ENCODE data around the gene DZANK1. TPM values are rescaled to one million over a fixed set of nuclear protein-coding genes. Genes with fewer than 3 reads are reported as not detected.
"Not testable (repeated sequence)": the region's sequence is repeated elsewhere in the genome, so short reads cannot be mapped to it uniquely, and the experiment has no call there.

DZANK1 gene
- total RNA-seq, 1 donor from 2014 or later, result 1.7 TPM

GRCh38 chr20:18375551-18375950 lies 91.3 kb downstream of the DZANK1 start:
- DNase-seq, result not testable (repeated sequence)

DNA sequence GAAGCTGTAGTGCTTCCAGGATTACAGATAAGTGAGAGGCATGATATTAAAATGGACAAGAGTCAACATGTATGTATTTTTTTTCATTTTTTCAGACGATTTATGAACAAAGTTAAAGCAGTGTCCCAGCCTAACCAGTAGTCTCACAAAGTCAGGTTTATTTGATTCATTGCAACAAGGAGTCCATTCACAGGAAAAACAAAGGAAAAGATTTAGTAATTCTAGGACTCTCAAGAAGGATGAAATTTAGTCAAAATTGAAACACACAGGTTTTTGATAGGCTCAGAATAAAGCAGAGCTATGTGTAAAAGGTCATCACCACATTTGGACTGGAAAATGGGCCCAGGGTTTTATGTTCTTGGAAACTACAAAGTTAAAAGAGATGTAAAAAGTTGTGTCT lies 94.5 kb downstream of the DZANK1 start:
- no peak for DNase-seq

DNA sequence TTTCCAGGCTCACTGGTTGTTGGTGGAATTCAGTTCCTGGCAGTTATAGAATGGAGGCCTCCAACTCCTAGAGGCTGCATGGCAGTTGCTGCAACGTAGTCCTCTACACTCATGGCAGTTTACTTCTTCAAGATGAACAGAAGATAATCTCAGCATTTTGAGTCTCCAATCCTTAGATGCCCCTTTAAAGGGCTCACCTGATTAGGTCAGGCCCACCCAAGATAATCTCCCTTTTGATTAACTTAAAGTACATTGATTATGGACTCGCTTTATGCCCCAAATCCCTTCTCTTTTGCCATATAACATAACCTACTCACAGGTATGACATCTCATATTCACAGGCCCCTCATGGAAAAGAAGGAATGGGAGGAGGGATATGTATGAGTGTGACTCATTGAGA lies 102.1 kb downstream of the DZANK1 start:
- no peak for DNase-seq

- DNase-seq, result no peak
Measured at GRCh38 chr20:18363708-18364107, 103.1 kb downstream of the DZANK1 start.

- no peak for DNase-seq
Measured at GRCh38 chr20:18362916-18363315, 103.9 kb downstream of the DZANK1 start.

- DNase-seq, result no peak
Measured at GRCh38 chr20:18361678-18362077, 105.2 kb downstream of the DZANK1 start.

GRCh38 chr20:18360635-18361034 lies 106.2 kb downstream of the DZANK1 start:
- DNase-seq, result no peak

DNA sequence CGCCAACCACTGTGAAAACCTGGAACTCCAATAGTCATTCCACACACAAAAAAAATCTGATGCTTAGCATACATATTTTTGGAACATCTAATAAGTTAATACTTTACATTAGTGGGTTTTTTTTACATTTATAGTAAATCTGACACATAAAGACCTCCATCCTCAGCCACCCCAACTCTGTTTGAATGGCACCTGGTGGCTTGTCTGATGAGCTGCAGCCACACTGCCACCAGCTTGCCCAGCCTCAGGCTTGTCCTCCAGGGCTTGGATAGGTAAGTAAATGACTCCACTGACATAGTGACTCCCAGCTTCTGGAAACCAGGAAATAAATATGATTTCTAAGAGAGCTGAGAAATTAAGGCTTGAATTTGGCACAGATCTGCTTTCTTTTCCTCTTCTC lies 107.0 kb downstream of the DZANK1 start:
- no peak for DNase-seq

DNA sequence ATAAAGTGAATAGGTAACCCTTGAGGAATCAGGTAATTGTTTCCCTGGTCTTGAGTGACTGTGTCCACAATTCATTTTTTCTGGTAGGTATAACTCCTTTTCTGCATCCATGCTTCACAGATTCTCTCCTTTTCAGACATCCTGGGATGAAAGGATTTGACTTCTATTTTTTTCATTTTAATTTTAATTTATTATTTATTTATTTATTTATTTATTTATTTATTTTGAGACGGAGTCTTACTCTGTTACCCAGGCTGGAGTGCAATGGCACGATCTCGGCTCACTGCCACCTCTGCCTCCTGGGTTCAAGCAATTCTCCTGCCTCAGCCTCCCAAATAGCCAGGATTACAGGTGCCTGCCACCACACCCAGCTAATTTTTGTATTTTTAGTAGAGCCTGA lies 117.1 kb downstream of the DZANK1 start:
- not testable (repeated sequence) for DNase-seq

Small RNA genes lying within 50 kb of the gene (small RNA-seq; reads per million reads assigned to genes)
- gene MIR3192 (ENCODE audit: low replicate concordance) (not detected), gene RNA5SP476 (ENCODE audit: low replicate concordance) (not detected)

Other genes with a start within 250 kb of the DZANK1 start
- 20.4 TPM for gene ZNF133, start 178.5 kb downstream of the DZANK1 start, total RNA-seq
- gene POLR3F, start 360 bp upstream of the DZANK1 start, total RNA-seq, result 11.8 TPM
- gene RBBP9, start 30.2 kb upstream of the DZANK1 start, total RNA-seq, result 11.7 TPM
- 35.6 TPM for gene SEC23B, start 40.9 kb upstream of the DZANK1 start, total RNA-seq
- 79.3 TPM for gene SMIM26, start 100.4 kb upstream of the DZANK1 start, total RNA-seq
- gene DTD1, start 121.0 kb upstream of the DZANK1 start, total RNA-seq, result 17.2 TPM